ENCODE results near the gene PHLDA2. TPM values are rescaled to one million over a fixed set of nuclear protein-coding genes. Genes with fewer than 3 reads are reported as not detected.

The PHLDA2 gene
- polyA plus RNA-seq, 2 of the 4 experiments (the other 2 are of a cell fraction), result 7.0 to 49.6 TPM

GRCh38 chr11:2888266-2888968 is 40.8 kb downstream of the PHLDA2 start:
- H3K4me1 ChIP-seq, result peaks cover 21% of the 10 kb centered on the region
- FAIRE-seq (no peak), ATAC-seq (peak; percentile 47 to 81), DNase-seq (ENCODE audit: low read depth in 1 of 2, low spot score in 1 of 2) (peak; percentile 75 to 85)
- TF ChIP-seq RFX5 (IDR thresholded peaks at IDR 0.05) (no peak), SMC3 (IDR thresholded peaks at IDR 0.05) (peak; percentile 97), RAD21 (conservative IDR thresholded peaks at IDR 0.05 in 1 of 2, IDR thresholded peaks at IDR 0.05 in 1 of 2) (peak; percentile 97 to 99), CTCF (IDR thresholded peaks at IDR 0.05) (peak; percentile 94)
- ChIA-PET POLR2A (interaction anchor here (1.4 to 1.6 kb wide), 2 partner anchors 41 to 355 kb away, joined by 8 read pairs; partner anchors contain the start of gene PHLDA2), CTCF (interaction anchor here (0.6 to 21.2 kb wide), 53 partner anchors 8 to 702 kb away, joined by 3 to 1059 read pairs (median 4); partner anchors contain the start of genes PHLDA2 and TSSC4)
- no peak overlapping the region for H3K4me2 ChIP-seq
- H3K4me3 ChIP-seq, result no peak overlapping the region
- WGBS (ENCODE audit: missing lambda C conversion rate), result 17% methylated on average over 20 of the region's 25 CpGs
- no peak overlapping the region for H3K27ac ChIP-seq
- H3K9me3 ChIP-seq, result no peaks in the 10 kb centered on the region

- WGBS (ENCODE audit: missing lambda C conversion rate), result 85% methylated on average over 11 of the region's 11 CpGs
Observed at GRCh38 chr11:2887515-2888195, 41.6 kb downstream of the PHLDA2 start.

More at GRCh38 chr11:2887515-2888195, 41.6 kb downstream of the PHLDA2 start:
- Histone ChIP-seq H3K9me3 (no peaks in the 10 kb centered on the region), H3K4me2 (no peak overlapping the region), H3K27ac (no peak overlapping the region), H3K4me3 (no peak overlapping the region), H3K4me1 (peaks cover 18% of the 10 kb centered on the region)
- no peak for TF ChIP-seq JUNB (IDR thresholded peaks at IDR 0.05)
- TF ChIP-seq ZSCAN20 (CRISPR knock-in tag; IDR thresholded peaks at IDR 0.05), result no peak
- TF ChIP-seq MAZ (IDR thresholded peaks at IDR 0.05; ENCODE audit: borderline replicate concordance, low read depth, low read length), result no peak
- TF ChIP-seq TP53 (CRISPR knock-in tag; IDR thresholded peaks at IDR 0.05), result no peak
- TF ChIP-seq NFE2L2 (conservative IDR thresholded peaks at IDR 0.05; ENCODE audit: low read length), result no peak
- TF ChIP-seq TFCP2L1 (CRISPR knock-in tag; IDR thresholded peaks at IDR 0.05), result no peak
- TF ChIP-seq ELK1 (IDR thresholded peaks at IDR 0.05; ENCODE audit: low read depth, low read length), result no peak
- TF ChIP-seq HES2 (IDR thresholded peaks at IDR 0.05), result no peak
- TF ChIP-seq USF2 (IDR thresholded peaks at IDR 0.05), result no peak
- no peak for TF ChIP-seq ESRRA (IDR thresholded peaks at IDR 0.05; ENCODE audit: borderline replicate concordance, low read length)
- TF ChIP-seq MAX (IDR thresholded peaks at IDR 0.05), result no peak
- no peak for TF ChIP-seq CBX2 (IDR thresholded peaks at IDR 0.05; ENCODE audit: borderline replicate concordance, low read depth)
- TF ChIP-seq FOXS1 (CRISPR knock-in tag; IDR thresholded peaks at IDR 0.05), result no peak
- no peak for TF ChIP-seq HEYL (CRISPR knock-in tag; IDR thresholded peaks at IDR 0.05)
- TF ChIP-seq ATOH8 (CRISPR knock-in tag; IDR thresholded peaks at IDR 0.05; ENCODE audit: low read depth), result no peak
- TF ChIP-seq POLR2A (IDR thresholded peaks at IDR 0.05; ENCODE audit: low read length), result no peak
- TF ChIP-seq KDM1A (IDR thresholded peaks at IDR 0.05; ENCODE audit: low read depth), result no peak
- TF ChIP-seq ZC3H11A (IDR thresholded peaks at IDR 0.05), result no peak
- TF ChIP-seq NPAS2 (CRISPR knock-in tag; IDR thresholded peaks at IDR 0.05; ENCODE audit: borderline replicate concordance), result no peak
- ATAC-seq, result no peak
- ChIA-PET CTCF (interaction anchor here (0.6 to 21.2 kb wide), 50 partner anchors 9 to 701 kb away, joined by 3 to 1059 read pairs (median 4); partner anchors contain the start of genes PHLDA2 and TSSC4), POLR2A (interaction anchor here (1.4 to 1.6 kb wide), 2 partner anchors 42 to 354 kb away, joined by 8 read pairs; partner anchors contain the start of gene PHLDA2)
- no peak for DNase-seq (ENCODE audit: low read depth in 1 of 2, low spot score in 1 of 2)
- no peak for FAIRE-seq

All from A549 (cell line).